ENCODE data around the gene OR1D5.
"Not testable (repeated sequence)": the region's sequence is repeated elsewhere in the genome, so short reads cannot be mapped to it uniquely, and the experiment has no call there.

Gene OR1D5

GRCh38 chr17:3063507-3063906 lies at the start of gene OR1D5:
OR1D5 (minus strand) TSS chr17:3063607; CDS start chr17:3063607, 0 bp downstream.
- H3K36me3 Mint-ChIP-seq; H3K4me3 Mint-ChIP-seq; H3K9me3 Mint-ChIP-seq (ENCODE audit: low read depth); H3K27ac Mint-ChIP-seq; H3K27me3 Mint-ChIP-seq; H3K4me1 Mint-ChIP-seq (ENCODE audit: low read depth): not testable (repeated sequence)

GRCh38 chr17:3104322-3104721 lies 40.9 kb upstream of the OR1D5 start, which contains the start of gene OR1D2:
OR1D2 (minus strand) TSS chr17:3104422; CDS start chr17:3092996, 11,426 bp downstream.
- H3K4me3 Mint-ChIP-seq = no peak within 1 kb of the TSS
- peaks cover 27% of the 10 kb centered on the region for H3K9me3 Mint-ChIP-seq (ENCODE audit: low read depth)
- peaks cover 15% of the 10 kb centered on the region for H3K27me3 Mint-ChIP-seq
- H3K4me1 Mint-ChIP-seq (ENCODE audit: low read depth) = no peaks in the 10 kb centered on the region
- peaks cover 2% of the 10 kb centered on the region for H3K36me3 Mint-ChIP-seq
- H3K27ac Mint-ChIP-seq = no peak within 1 kb of the TSS

GRCh38 chr17:3073850-3074249 lies 10.4 kb upstream of the OR1D5 start:
- H3K4me3 Mint-ChIP-seq; H3K4me1 Mint-ChIP-seq (ENCODE audit: low read depth); H3K27ac Mint-ChIP-seq; H3K36me3 Mint-ChIP-seq: not testable (repeated sequence)
- Mint-ChIP-seq H3K9me3 (ENCODE audit: low read depth) (peaks cover 19% of the 10 kb centered on the region), H3K27me3 (peaks cover 12% of the 10 kb centered on the region)

- not testable (repeated sequence) for H3K4me3 Mint-ChIP-seq; H3K4me1 Mint-ChIP-seq (ENCODE audit: low read depth); H3K36me3 Mint-ChIP-seq; H3K27me3 Mint-ChIP-seq; H3K9me3 Mint-ChIP-seq (ENCODE audit: low read depth); H3K27ac Mint-ChIP-seq
These were observed 1.8 kb upstream of the OR1D5 start for GRCh38 chr17:3065192-3065591.

- H3K4me1 Mint-ChIP-seq (ENCODE audit: low read depth); H3K4me3 Mint-ChIP-seq; H3K27ac Mint-ChIP-seq; H3K36me3 Mint-ChIP-seq; H3K9me3 Mint-ChIP-seq (ENCODE audit: low read depth); H3K27me3 Mint-ChIP-seq: not testable (repeated sequence)
These were observed 506 bp downstream of the OR1D5 start for GRCh38 chr17:3062824-3063377.

GRCh38 chr17:3054868-3055267 lies 8.5 kb downstream of the OR1D5 start:
- H3K9me3 Mint-ChIP-seq (ENCODE audit: low read depth); H3K27me3 Mint-ChIP-seq; H3K27ac Mint-ChIP-seq; H3K4me1 Mint-ChIP-seq (ENCODE audit: low read depth); H3K4me3 Mint-ChIP-seq; H3K36me3 Mint-ChIP-seq: not testable (repeated sequence)

- no peaks in the 10 kb centered on the region for H3K27me3 Mint-ChIP-seq
- no peaks in the 10 kb centered on the region for H3K36me3 Mint-ChIP-seq
- no peak overlapping the region for H3K27ac Mint-ChIP-seq
- peaks cover 5% of the 10 kb centered on the region for H3K4me1 Mint-ChIP-seq (ENCODE audit: low read depth)
- no peaks in the 10 kb centered on the region for H3K9me3 Mint-ChIP-seq (ENCODE audit: low read depth)
- peak overlapping the region; percentile 91 for H3K4me3 Mint-ChIP-seq
These were observed 13.6 kb downstream of the OR1D5 start for GRCh38 chr17:3049705-3050295.

- peak overlapping the region; percentile 50 for H3K27ac Mint-ChIP-seq
- H3K4me3 Mint-ChIP-seq = peak overlapping the region; percentile 91
- no peaks in the 10 kb centered on the region for H3K36me3 Mint-ChIP-seq
- H3K4me1 Mint-ChIP-seq (ENCODE audit: low read depth) = peaks cover 5% of the 10 kb centered on the region
- H3K9me3 Mint-ChIP-seq (ENCODE audit: low read depth) = no peaks in the 10 kb centered on the region
- H3K27me3 Mint-ChIP-seq = no peaks in the 10 kb centered on the region
These were observed 14.5 kb downstream of the OR1D5 start for GRCh38 chr17:3048727-3049471.

- H3K27me3 Mint-ChIP-seq = peaks cover 6% of the 10 kb centered on the region
- H3K4me3 Mint-ChIP-seq = no peak overlapping the region
- peaks cover 5% of the 10 kb centered on the region for H3K4me1 Mint-ChIP-seq (ENCODE audit: low read depth)
- no peaks in the 10 kb centered on the region for H3K9me3 Mint-ChIP-seq (ENCODE audit: low read depth)
- H3K36me3 Mint-ChIP-seq = peaks cover 4% of the 10 kb centered on the region
- no peak overlapping the region for H3K27ac Mint-ChIP-seq
These were observed 16.7 kb downstream of the OR1D5 start for GRCh38 chr17:3046753-3047152.

- Mint-ChIP-seq H3K27ac (no peak overlapping the region), H3K36me3 (peaks cover 4% of the 10 kb centered on the region), H3K9me3 (ENCODE audit: low read depth) (no peaks in the 10 kb centered on the region), H3K27me3 (peaks cover 14% of the 10 kb centered on the region), H3K4me3 (no peak overlapping the region), H3K4me1 (ENCODE audit: low read depth) (peaks cover 5% of the 10 kb centered on the region)
These were observed 19.6 kb downstream of the OR1D5 start for GRCh38 chr17:3043737-3044365.

GRCh38 chr17:3040882-3041281 lies 22.5 kb downstream of the OR1D5 start:
- H3K9me3 Mint-ChIP-seq (ENCODE audit: low read depth) = no peaks in the 10 kb centered on the region
- peaks cover 4% of the 10 kb centered on the region for H3K36me3 Mint-ChIP-seq
- H3K4me3 Mint-ChIP-seq = no peak overlapping the region
- H3K4me1 Mint-ChIP-seq (ENCODE audit: low read depth) = no peaks in the 10 kb centered on the region
- peaks cover 17% of the 10 kb centered on the region for H3K27me3 Mint-ChIP-seq
- no peak overlapping the region for H3K27ac Mint-ChIP-seq

GRCh38 chr17:3039736-3040135 lies 23.7 kb downstream of the OR1D5 start:
- Mint-ChIP-seq H3K36me3 (peaks cover 4% of the 10 kb centered on the region), H3K27ac (no peak overlapping the region), H3K27me3 (peaks cover 17% of the 10 kb centered on the region), H3K9me3 (ENCODE audit: low read depth) (no peaks in the 10 kb centered on the region), H3K4me3 (no peak overlapping the region), H3K4me1 (ENCODE audit: low read depth) (no peaks in the 10 kb centered on the region)

GRCh38 chr17:3038941-3039340 lies 24.5 kb downstream of the OR1D5 start:
- H3K4me3 Mint-ChIP-seq = no peak overlapping the region
- peaks cover 17% of the 10 kb centered on the region for H3K27me3 Mint-ChIP-seq
- H3K27ac Mint-ChIP-seq = no peak overlapping the region

GRCh38 chr17:3037259-3037658 lies 26.1 kb downstream of the OR1D5 start:
- no peaks in the 10 kb centered on the region for H3K36me3 Mint-ChIP-seq
- H3K27ac Mint-ChIP-seq = no peak overlapping the region
- H3K4me1 Mint-ChIP-seq (ENCODE audit: low read depth) = no peaks in the 10 kb centered on the region
- no peaks in the 10 kb centered on the region for H3K9me3 Mint-ChIP-seq (ENCODE audit: low read depth)
- H3K27me3 Mint-ChIP-seq = peaks cover 15% of the 10 kb centered on the region
- no peak overlapping the region for H3K4me3 Mint-ChIP-seq

More at GRCh38 chr17:3038941-3039340, 24.5 kb downstream of the OR1D5 start:
- Mint-ChIP-seq H3K4me1 (ENCODE audit: low read depth) (no peaks in the 10 kb centered on the region), H3K9me3 (ENCODE audit: low read depth) (no peaks in the 10 kb centered on the region), H3K36me3 (peaks cover 4% of the 10 kb centered on the region)

- Mint-ChIP-seq H3K9me3 (ENCODE audit: low read depth) (no peaks in the 10 kb centered on the region), H3K27me3 (peaks cover 11% of the 10 kb centered on the region), H3K27ac (no peak overlapping the region), H3K4me3 (no peak overlapping the region), H3K36me3 (no peaks in the 10 kb centered on the region), H3K4me1 (ENCODE audit: low read depth) (no peaks in the 10 kb centered on the region)
These were observed 26.6 kb downstream of the OR1D5 start for GRCh38 chr17:3036800-3037199.

Measured in activated naive CD8-positive, alpha-beta T cell (primary cell).